Astrocyte (in vitro differentiated cells and primary cell): ENCODE data around the gene GNAQ.

Experiments used
- CTCF ChIP-seq: IDR thresholded peaks from 2 replicates; pipeline ENCODE4 v1.5.1; 2011; ENCODE audit warnings: low read depth, mild to moderate bottlenecking, inconsistent platforms, low read length, moderate library complexity; ENCODE audit not compliant: insufficient read depth
- EZH2 ChIP-seq: IDR thresholded peaks from 2 replicates; pipeline ENCODE4 v1.6.1; 2012; ENCODE audit warnings: mild to moderate bottlenecking, low read length, inconsistent platforms; ENCODE audit not compliant: insufficient read depth

DNA sequence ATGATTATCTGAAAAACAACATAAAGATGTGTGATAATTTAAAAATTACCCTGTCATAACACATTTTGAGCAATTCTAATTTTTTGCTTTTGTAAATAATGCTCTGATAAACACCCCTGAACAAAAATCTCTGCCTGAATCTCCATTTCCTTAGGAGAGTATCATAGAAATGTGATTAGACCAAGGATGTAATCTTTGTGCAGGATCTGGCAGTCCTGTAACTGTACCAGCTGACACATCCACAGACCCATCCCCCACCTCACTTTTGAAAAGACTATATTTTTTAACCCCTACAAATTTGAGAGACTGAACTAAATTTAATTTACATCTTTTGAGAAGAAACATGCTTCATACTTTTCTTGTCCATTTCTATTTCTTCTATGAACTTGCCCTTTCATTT lies 101.7 kb downstream of the GNAQ start:
- no peak for TF ChIP-seq CTCF
- no peak for TF ChIP-seq EZH2
